HG03060 (cell line): ENCODE data around the gene SLC7A4.

ENCODE experiments used
- ATAC-seq: cut with Tn5 transposase; IDR thresholded peaks from one replicate; pipeline ENCODE4 v1.9.1; 2021; ENCODE audit warnings: low read depth, moderate number of reproducible peaks; ENCODE audit not compliant: unreplicated experiment

SLC7A4 gene

DNA sequence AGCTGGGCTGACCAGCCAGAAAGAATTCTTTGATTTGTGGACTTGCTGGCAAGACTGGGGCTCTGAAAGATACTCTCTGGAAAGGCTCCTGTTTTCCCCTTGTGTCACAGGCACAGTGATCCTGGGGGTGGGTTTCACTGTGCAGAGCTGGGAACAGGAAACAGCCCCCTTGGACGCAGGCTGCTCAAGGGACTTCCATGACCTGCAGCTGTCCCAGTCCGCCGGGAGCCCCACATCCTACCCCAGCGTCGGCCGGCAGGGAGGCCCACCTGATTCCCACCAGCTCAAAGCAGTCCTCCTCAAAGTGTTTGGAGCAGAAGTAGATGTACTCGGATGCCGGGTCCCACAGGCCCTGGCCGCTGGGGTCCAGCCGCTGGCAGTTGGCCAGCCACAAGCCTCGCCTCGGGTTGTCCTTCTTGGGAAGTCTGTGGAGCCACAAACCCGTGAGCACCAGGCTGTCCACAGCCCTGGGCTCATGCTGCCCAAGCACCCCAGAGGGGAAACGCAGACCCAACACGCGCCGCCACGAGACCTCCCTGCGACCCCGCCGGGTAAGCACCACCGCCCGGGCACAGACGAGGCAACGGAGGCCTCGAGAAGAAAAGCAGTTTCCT is 31.3 kb downstream of the SLC7A4 start:
- ATAC-seq: no peak

- ATAC-seq: no peak
Observed at GRCh38 chr22:21000207-21000986, 32.0 kb downstream of the SLC7A4 start.

DNA sequence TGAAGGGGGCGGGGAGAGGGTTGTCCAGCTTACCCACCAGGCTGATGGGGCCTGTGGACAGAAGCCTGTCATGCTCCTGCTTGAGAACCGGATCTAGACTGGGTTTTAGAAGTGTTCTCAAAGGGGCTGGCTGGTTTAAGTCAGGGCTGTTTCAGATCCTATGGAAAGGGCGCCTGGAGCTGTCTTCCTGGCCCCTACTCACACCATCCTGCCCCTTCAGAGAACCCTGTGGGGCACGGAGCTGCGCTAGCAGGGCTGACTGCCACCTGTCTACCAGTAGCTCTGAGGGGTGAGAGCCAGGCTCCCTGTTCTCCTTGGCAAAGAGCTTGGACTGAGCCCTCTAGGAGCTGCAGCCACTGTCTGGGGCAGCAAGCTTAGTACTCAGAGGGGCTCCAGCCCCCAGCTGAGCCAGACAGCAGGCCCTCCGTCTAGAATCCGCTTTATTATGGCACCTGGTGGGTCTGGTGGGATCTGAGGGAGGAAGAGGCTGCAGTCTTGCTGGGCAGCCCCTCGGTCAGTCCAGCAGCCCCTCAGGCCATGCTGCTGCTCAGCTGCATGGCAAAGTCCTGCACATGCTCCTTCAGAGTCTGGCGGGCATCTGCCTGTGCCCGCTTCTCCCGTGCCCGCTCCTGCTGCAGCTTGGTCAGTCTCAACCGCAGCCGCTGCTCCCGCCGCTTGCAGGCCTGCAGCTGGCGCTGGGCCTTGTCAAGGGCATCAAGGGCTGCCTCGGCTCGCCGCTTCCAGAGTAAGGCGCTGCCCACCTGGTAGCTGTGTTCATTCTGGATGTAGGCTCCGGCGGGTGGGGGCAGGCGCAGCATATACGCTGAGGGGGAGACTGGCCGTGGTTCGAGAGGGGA is 32.8 kb downstream of the SLC7A4 start:
- no peak for ATAC-seq

- ATAC-seq: no peak
Observed at GRCh38 chr22:20998411-20999336, 33.7 kb downstream of the SLC7A4 start.

- no peak for ATAC-seq
Observed at GRCh38 chr22:20997536-20998257, 34.7 kb downstream of the SLC7A4 start.

GRCh38 chr22:20996598-20997535 is 35.5 kb downstream of the SLC7A4 start:
- ATAC-seq: no peak

DNA sequence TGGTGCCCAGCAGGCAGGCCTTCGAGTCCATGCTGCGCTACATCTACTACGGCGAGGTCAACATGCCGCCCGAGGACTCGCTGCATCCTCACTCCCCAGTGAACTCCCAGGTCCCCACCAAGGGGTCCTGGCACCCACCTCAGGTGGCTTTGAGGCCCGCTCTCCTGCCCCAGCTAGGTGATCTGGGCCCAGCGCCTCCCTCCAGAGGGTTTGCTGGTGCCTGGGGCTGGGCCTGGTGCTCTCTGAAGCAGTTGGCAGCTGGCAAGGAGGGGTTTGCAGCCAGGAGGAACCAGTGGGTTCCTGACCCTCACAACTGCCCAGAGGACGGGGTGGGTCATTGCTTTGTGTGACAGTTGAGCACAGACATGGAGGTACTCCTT is 36.3 kb downstream of the SLC7A4 start:
- no peak for ATAC-seq

DNA sequence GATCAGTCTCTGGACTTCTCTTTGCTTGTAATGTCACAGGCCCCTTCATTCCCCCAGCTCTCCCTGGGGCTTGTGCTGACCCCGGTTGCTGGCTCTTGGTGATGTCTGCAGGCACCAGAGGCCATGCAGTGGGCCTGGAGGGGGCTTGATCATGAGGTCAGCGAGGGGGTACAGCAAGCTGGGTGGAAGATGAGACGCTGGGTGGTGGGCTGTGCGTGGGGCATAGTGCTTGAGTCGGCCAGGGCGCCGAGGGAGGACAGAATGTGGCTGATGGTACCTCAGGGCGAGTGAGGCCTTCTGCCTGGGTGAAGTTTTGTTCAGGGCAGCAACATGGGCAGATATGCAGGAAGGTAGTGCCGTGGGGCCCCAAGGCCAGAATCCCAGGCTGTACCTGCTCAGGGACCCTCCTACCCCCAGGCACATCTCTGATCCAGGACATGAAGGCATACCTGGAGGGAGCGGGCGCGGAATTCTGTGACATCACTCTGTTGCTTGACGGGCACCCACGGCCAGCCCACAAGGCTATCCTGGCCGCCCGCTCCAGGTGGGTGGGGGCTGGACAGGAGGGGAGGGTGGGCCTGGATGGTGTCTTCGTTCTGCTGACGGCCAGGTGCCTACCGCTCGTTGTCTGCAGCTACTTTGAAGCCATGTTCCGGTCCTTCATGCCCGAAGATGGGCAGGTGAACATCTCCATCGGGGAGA is 36.9 kb downstream of the SLC7A4 start:
- no peak for ATAC-seq

DNA sequence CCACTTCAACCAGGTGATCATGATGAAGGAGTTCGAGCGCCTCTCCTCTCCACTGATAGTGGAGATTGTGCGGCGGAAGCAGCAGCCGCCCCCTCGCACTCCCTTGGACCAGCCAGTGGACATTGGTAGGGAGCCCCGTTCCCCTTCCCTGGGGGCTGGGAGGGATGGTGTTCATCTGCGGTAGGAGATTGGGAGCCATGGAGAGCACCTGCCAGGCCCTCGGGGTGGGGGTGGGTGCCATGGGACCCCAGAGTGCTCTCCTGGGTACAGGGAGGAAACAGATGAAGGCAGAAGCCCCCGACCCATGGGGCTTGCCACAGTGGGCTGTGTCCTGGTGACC is 37.5 kb downstream of the SLC7A4 start:
- no peak for ATAC-seq

DNA sequence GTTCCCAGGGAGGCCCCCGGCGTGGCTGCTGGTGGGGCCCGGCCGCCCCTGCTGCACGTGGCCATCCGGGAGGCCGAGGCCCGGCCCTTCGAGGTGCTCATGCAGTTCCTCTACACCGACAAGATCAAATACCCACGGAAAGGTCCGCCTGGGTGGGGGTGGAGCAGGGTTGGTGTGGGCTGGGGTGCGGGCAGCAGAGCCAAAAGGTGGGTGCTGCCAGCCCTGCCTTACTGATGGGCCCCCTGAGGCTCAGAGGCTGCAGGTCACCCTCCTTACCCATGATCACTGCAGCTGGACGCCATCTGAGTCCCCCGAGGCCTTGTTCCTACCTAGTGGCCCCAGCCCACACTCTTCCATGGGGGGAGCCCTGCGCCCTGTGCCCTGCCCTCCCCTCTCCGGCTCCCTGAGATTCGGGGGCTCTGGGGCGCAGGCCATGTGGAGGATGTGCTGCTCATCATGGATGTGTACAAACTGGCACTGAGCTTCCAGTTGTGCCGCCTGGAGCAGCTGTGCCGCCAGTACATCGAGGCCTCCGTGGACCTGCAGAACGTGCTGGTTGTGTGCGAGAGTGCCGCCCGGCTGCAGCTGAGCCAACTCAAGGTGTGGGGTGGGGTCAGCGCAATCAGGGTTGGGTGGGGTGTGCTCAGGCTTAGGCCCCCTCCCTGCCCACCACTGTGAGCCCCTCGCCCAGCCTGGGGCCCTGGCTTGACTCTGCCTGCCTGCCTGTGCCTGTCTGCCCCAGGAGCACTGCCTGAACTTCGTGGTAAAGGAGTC is 38.0 kb downstream of the SLC7A4 start:
- no peak for ATAC-seq

- ATAC-seq: no peak
Observed at GRCh38 chr22:20993304-20994127, 38.8 kb downstream of the SLC7A4 start.

DNA sequence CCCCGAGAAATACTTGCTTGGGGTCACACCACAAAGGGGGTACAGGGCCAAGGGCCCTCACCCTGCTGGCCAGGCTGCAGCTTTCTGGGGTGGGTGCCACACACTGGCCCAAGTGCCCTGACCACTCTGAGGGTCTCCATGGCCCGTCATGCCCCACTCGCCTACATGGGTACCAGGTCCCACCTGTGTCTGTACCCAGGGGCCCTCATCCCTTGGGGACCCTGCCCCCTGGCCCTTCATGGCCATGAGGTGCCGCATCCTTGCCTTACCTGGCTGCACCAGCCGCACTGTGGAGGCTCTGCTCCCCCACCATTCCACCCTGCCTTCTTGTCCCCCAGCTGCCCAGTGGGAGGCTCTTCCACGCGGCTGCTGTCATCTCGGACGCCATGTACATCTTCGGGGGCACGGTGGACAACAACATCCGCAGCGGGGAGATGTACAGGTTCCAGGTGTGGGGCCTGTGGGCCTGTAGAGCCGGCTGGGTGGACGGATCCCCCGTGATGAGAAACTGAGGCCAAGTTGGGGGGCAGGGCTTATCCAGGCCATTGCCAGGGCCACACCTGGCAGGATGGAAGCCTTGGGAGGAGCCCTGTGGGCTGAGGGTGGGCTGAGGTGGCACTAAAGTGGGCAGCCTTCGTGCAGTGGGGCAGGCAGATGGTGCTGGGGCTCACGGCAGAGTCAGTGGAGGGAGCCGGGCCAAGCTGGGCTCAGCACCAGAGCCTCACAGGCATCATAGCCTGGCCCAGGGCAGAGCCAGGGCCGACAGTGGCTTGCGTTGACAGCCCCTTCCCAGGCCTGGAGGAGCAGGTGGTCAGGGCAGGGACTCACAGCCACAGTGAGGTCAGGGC is 39.7 kb downstream of the SLC7A4 start:
- no peak for ATAC-seq

DNA sequence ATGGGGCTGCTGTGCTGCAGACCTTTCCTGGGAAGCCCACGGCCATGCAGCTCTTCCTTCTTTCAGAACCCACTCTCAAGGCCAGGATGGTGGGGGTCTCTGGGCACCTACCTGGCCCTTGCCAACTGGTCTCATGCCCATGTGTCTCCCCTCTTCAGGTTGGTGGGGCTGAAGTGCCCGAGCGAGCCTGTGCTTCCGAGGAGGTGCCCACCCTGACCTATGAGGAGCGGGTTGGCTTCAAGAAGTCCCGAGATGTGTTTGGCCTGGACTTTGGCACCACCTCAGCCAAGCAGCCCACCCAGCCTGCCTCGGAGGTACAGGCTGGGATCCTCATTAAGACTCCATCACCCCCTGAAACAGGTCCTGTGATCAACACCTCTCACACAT is 40.3 kb downstream of the SLC7A4 start:
- ATAC-seq: no peak

DNA sequence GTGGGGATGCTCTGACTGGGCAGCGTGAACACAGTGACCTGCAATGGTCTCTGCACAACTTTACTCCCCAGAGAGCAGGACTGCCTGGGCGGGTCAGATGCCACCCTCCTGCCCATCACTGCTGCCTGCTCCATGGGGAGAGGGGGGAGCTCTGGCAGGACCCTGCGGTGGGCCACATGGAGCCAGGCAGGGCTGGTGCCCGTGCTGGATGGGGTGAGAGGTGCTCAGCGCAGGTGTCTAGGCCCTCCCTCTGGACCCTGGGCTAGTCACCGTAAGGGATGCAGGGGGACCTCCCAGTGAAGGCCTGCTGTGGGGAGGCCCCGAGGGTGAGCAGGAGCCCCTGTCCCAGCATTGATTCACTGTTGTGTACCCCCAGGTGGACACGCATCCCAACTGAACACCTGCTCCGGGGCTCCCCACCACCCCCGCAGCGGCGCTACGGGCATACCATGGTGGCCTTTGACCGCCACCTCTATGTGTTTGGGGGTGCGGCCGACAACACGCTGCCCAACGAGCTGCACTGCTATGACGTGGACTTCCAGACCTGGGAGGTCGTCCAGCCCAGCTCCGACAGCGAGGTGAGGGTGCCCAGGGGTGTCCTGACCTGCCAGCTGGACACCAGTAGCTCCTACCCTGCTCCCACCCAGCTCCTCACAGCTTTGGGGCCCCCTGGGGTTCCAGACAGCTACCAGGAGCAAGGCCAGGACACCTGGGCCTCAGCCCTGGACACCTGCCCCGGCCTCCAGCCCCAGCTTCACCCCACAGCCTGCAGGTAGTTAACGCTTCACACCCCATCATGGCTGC is 40.9 kb downstream of the SLC7A4 start:
- no peak for ATAC-seq
